HG02623 (cell line): ENCODE results near the gene SLC7A9.
A peak's percentile ranks its signal among the peaks of the same experiment; 100 is the strongest.

Source experiments
- ATAC-seq: cut with Tn5 transposase; IDR thresholded peaks from one replicate; pipeline ENCODE4 v1.9.1; 2021; ENCODE audit warnings: moderate library complexity; ENCODE audit not compliant: unreplicated experiment

The SLC7A9 gene

DNA sequence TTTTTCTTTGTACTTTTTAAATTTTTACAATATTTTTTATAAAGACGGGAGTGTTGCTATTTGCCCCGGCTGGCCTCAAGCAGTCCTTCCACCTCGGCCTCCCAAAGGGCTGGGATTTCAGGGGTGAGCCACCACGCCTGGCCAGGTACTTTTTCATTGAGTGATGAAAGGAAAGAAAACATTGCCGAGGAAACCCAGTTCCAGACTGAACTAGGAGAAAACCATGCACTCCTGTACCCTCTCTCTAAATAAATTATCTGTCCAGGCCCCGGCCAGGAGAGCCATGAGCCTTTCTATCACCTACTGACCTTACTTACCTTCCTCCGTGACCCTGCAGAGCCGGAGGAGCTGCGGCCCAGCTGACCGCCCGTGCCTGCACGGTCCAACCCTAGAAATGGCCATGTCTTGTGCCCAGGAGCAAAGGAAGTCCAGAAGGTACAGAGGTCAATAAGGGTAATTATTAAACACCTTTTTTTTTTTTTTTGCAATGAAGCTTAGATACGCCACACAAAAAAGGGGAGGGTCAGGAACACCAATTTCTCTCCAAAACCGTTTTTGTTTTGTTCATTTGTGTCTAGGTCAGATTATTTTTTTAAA is at the start of gene SLC7A9:
TSS of gene SLC7A9 (minus strand) at position 399 of the 597 bp plus-strand sequence. CDS start 1,233 bp downstream, outside the sequence.
- ATAC-seq = no peak

DNA sequence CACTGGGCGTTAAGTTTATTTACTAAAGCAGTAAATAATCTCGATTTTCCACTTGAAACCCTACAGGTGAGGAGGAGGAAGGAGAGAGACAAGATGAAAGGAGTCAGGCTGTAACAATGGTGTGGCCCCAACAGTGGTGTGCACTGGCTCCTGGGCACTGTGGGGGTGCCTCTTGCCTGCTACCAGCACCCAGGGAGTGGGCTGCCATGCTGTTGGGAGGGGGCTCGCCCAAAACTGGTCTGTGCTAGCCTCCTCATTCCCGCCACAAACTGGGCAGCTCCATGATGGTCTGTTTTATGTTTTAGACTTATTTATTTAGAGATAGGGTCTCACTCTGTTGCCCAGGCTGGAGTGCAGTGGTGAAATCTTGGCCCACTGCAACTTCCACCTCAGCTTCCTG is 49.8 kb upstream of the SLC7A9 start:
- ATAC-seq = no peak

DNA sequence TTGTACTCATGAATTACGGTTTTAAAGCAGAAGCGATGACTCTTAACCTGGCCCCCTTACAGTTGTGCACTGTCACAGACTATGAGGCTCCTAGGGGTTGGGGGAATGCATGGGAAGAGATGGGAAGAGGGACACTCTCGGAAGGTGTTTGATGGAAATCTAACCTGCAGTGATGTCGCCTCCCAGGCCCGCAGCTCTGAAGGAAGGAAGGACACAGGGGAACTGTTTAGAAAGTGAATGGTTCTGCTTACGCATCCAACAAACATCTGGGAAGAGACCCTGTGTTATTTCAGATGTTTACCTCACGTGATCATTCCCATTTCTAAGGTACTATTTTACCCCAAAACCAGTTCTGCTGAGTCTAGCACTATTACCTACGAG is 48.0 kb upstream of the SLC7A9 start:
- no peak for ATAC-seq

DNA sequence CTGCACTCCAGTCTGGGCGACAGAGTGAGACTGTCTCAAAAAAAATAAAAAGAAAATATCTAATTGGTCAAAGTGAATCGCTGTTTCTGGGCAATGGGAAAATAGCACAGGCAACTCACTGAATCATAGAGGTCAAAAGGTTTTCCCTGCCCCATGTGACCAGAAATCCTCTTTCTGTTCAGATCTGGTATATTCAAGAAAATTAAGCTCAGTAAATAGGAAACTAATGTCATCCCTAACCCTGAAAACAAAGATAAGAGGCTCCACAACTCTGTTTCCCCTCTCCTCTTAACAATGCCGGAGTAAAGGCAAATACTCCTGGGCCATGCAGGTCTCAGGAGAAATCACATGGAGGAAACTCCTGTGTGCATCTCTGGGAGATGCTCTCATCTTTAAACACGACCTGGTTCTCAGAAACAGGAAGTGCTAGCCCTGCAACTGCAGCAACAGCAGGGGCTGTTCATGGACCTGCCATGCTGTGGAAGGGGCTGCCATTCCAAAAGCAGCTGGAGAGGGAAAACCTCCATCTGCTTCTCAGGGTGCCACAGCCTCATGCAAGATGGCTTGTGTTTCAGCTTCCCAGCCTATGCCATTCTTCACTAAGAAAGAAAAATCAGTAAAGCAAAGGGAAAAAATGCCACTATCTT is 47.5 kb upstream of the SLC7A9 start:
- no peak for ATAC-seq

DNA sequence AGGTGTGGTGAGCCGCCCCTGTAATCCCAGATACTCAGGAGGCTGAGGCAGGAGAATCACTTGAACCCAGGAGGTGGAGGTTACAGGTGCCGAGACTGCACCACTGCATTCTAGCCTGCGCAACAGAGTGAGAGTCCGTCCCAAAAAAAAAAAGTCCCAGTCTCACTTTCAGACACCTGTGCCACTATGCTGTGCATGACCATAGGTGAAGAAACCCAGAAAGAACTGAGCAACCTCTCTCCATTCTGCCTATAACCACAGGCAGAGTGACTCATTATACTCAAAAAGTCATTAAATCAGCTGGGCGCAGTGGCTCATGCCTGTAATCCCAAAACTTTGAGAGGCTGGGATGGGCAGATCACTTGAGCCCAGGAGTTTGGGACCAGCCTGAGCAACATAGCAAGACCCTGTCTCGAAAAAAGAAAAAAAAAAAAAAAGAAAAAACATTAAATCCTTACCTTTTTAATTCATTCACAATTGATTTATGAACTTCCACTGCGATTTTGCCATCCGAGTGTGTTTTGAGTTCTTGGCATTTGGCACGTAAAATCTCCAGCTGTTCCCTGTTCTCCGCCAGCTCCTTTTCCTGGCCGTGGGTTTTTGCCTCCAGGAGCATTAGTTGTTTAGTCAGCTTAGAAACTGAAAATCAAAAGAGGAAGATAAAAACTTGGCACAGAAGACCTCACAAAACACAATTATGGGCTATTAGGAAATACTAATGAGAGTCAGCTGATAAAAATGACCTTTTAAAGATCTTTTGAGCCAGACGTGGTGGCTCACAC is 45.5 kb upstream of the SLC7A9 start:
- no peak for ATAC-seq

DNA sequence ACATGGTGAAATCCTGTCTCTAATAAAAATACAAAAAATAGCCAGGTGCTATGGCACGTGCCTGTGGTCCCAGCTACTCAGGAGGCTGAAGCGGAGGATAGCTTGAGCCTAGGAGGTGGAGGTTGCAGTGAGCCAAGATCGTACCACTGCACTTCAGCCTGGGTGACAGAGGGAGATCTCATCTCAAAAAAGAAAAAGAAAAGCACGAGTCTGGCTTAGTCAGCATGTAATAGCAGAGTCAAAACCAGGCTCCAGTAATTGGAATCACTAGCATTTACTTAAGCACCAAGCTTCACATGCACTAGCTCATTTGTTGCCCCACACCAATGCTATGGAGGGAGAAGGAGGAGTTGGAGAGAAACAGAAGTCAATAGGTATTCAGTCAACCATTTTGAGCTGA is 41.9 kb upstream of the SLC7A9 start:
- ATAC-seq = no peak

DNA sequence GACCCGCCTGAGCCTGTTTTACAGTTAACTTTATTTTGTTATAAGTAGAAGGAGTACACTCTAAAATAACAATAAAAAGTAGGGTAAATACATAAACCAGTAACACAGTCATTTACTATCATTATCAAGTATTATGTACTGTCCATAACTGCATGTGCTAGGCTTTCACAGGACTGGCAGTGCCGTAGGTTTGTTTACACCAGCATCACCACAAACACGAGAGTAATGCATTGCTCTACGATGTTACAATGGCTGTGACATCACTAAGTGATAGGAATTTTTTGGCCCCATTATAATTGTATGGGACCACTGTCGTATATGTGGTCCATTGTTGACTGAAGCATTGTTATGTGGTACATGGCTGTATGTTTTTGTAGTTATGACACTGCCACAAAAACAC is 41.3 kb upstream of the SLC7A9 start:
- ATAC-seq = no peak

DNA sequence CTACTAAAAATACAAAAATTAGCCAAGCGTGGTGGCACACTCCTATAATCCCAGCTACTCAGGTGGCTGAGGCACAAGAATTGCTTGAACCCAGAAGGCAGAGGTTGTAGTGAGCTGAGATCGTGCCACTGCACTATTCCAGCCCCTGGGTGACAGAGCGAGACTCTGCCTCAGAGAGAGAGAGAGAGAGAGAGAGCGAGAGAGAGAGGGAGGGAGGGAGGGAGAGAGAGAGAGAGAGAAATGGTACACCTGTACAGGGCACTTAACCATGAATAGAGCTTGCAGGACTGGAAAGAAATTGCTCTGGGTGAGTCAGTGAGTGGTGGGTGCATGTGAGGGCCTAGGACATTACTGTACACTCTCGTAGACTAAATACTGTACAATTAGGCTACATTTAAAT is 40.5 kb upstream of the SLC7A9 start:
- ATAC-seq = no peak

DNA sequence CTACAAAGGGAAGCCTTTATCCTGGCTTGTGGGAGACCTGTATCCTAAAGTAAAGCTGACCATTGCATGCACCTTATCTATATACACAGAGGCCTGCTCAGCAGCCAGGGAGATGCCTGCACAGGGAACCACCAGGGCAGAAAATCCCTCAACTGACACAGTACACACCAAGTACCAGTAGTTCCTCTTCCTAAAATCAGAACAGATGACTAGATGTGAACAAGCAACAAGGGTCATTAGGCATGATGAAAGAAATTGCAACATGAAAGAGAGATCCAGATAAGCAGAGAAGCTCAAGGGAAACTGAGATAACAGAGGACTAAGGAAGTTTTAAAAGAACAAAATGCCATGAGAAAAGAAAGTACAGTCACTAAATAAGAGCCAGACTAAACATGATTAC is 39.7 kb upstream of the SLC7A9 start:
- no peak for ATAC-seq

DNA sequence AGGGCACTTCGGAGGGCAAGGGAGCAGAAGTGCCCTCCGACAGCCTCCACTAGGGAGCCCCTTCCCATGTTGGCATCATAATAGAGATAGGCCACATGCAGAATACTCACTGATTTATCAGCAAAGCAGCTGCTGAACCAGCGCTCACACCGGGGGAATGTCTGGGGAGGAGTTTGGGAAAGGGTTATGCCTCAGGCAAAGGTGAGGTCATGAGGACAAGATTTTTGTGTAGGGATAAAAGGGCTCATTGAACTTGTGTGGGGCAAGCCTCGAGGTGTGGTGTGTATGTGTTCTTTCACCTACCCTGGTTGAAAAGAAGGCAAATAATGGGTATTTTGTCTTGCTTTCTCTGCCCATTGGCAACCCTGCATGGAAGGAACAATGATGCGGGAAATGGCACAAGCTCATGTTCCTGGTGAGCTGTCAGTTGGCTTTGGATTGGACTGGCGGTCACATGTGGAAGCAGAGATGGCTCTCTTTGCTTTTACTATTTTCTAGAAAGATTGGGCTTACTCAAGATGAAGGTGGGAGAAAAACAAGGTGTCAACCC is 39.1 kb upstream of the SLC7A9 start:
- ATAC-seq = no peak

DNA sequence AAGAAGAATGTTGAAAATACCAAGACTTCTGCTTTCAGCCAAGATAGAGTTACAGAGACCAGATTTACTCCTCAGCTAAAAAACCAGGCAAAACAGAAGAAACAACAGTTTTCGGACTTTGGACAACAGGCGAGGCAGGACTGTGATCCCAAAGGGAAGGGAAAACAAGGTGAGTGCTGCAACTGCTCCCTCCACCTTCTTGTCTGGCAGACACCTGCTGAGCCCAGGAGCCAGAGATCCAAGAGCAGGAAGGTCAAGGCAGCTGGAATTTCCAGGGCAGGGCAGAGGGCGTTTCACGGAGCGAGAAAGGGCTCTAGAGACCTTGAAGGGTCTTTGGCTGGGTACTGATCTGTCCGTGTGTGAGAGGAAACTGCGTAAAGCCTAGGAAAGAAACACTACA is 32.9 kb upstream of the SLC7A9 start:
- no peak for ATAC-seq

DNA sequence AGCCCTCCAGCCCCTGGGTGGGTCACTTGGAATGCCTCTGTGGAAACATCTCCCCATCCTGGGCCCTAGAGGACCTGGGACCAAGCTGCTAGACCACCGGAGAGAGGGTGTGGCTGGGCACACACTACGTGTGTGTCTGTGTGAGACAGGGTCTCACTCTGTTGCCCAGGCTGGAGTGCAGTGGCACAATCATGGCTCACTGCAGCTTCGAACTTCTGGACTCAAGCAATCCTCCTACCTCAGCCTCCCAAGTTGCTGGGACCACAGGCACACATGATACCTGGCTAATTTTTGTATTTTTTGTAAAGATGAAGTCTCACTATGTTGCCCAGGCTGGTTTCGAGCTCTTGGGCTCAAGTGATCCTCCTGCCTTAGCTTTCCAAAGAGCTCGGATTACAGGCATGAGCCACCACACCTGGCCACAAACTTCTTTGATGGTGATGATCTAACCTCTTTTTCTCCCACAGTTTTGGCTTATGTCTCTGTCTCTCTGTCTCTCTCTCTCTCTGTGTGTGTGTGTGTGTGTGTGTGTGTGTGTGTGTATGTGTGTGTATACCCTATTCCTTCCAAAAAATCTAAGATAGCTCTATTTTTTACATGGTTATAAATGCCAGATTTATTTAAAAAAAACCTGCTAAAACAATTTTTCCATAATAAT is 32.1 kb upstream of the SLC7A9 start:
- ATAC-seq = no peak

DNA sequence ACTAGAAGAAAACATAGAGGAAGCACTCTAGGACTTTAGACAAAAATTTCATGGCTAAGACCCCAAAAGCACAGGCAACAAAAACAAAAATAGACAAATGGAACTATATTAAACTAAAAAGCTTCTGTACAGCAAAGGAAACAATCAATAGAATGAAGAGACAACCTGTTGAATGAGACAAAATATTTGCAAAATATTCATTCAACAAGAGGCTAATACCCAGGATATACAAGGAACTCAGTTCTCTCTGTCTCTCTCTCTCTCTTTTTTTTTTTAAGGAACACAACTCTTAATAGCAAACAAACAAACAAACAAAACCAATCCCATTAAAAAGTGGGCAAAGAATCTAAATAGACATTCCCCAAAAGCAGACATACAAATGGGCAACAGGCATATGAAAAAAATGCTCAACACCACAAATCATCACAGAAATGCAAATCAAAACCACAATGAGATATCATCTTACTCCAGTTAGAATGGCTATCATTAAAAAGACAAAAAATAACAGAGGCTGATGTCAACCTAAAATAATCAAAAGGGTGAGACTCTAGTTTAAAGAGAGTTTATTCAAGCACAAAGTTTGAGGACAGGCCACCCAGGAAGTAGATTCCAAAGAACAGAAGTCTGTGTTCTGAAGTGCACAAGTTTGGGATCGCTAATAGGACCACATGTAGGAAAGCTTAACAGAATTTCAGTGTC is 27.1 kb upstream of the SLC7A9 start:
- ATAC-seq = no peak

DNA sequence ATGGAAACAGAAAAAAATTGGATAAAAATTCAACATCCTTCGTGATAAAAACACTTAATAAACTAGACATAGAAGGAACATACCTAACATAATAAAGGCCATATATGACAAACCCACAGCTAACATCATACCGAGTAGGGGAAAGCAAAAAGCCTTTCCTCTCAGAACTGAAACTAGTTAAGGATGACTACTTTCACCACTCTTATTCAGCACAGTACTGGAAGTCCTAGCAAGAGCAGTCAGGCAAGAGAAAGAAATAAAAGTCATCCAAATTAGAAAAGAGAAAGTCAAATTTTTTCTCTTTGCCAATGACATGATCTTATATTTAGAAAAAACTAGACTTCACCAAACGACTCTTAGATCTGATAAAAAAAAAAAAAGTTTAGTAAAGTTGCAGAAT is 25.8 kb upstream of the SLC7A9 start:
- peak; percentile 52 for ATAC-seq

DNA sequence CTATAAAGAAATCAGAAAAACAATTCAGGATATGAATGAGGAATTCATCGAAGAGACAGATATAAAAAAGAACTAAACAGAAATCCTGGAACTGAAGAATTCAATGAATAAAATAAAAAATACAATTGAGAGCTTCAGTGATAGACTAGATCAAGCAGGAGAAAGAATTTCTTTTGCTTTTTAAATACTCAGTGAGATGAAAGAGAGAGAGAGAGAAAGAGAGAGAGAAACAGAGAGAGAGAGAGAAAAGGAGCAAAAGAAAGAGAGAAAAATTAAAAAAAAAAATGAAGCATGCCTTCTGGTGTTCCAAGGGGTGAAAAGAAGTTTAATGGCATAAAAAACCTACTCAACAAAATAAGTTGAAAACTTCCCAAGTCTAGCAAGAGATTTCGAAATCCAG is 22.0 kb upstream of the SLC7A9 start:
- ATAC-seq = no peak

DNA sequence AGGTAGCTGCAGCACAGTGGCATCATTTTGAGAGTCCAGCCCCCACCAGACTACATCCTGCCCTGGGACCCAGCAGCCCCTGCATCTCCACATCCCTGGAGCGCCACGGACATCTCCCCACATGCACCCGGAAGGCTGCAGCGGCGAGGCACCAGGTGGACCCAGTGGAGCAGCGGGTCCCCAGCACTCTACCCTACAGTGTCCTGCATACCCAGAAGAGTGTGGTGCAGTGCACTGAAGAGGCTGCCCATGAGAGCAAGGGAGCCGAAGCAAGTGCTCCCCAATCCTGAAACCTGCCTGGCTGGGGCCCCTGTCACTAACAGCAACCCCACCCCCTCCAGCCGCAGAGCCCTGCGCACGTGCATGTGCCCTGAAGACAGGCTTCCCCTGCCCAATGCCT is 21.3 kb upstream of the SLC7A9 start:
- no peak for ATAC-seq

DNA sequence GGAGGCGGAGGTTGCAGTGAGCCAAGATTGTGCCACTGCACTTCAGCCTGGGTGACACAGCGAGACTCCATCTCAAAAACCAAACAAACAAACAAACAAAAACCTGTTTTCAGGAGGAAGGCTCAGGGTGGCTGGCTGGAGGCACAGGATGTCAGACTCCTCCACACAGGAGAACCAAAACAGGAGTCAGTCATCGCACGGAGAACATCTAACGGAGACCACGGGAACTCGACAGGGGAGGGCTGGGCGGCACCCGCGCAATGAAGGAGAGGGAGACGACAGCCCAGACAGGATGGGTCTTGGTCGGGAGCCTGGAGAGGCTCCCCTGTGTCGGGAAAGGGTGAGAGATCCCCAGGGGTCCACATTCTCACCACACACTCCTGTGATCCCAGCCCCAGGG is 20.8 kb upstream of the SLC7A9 start:
- no peak for ATAC-seq

DNA sequence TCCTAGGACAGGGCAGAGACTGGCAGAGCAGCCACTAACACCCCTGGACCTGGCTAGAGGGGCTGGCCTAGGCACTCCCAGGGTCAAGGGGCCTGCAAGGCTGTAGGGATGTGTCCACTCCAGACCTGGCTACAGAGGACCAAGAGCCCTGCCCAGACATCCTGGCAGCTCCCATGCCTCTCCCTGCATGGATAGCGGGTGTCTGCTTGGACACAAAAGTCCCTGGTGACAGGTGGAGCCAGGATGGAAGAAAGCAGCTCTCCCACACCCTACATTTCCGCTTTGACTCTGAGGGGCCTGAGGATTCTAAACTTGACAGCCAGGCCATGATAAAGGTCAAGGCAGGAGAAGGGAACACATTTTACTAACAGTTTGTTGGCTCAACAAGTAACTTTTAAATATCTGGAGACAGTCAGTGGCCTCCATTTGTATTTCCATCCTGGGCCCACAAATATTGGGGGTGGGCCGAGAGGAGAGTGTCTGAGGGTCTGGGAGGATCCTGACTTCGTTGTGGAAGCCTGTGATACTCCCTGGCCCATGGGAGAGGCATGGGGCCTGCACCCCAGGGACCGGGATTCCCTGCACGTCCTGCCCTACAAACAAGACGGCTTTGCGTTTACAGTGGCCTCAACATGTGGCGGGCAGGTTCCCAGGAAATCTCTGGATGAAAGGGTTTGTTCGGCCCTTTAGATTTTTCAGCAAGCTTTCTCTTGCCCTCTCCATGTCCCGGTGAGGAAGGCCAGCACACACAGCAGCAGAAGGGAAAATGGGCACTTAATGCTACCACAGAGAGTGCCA is 19.8 kb upstream of the SLC7A9 start:
- no peak for ATAC-seq

DNA sequence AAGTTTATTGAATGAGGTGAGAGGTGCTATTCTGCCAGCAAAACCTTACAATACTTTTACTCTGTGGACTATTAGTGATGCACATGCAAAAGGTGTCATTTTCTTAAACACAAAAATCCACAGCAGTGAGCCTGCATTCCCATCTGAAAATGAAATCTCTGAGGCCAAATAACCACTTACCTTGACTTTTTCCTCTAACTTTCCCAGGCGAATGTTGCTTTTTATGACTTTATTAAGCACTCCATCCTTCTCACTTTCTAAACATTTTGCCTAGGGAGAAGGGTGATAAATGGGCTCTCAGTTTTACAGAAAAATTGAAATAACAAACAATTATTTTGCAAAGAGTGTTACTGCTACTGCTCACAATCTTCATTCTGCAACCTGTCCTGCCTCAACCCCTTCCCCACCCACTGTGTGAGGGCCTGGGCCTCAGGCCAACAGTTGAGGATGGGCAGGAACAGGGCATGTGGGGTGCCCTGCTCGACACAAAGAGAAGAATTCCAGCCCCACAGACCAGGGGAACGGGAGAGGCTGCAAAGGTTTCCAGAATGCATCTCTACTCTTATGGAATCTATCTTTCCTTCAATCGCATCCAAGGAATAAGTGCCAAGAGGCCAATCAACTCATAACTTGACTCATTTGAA is 18.1 kb upstream of the SLC7A9 start:
- ATAC-seq = no peak

DNA sequence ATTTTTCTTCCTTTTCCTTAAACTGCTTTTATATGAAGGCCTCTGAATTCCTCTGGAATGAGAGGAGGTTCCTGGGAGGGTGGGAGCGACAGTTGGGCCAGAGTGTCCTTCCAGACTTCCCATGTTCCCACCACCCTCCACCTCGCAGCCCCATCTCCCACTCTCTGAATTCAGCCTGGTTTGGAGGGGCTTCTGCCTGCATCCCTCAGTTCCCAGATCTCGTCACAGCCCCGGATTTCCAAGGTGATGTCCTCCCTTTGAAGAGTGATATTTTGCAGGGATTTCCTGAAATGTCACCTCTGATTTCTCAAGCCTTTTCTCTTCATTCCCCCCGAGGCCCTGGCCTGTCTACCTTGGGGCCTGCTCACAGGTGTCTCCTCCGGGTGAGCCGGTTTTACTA is 16.7 kb upstream of the SLC7A9 start:
- no peak for ATAC-seq
